Measurements from ENCODE around the gene TMCC1. TPM values are rescaled to one million over a fixed set of nuclear protein-coding genes. Genes with fewer than 3 reads are reported as not detected.

Gene TMCC1
- 100 to 1,000 TPM in 1 of 6 experiments, 10 to 100 TPM in 5; 21.7 to 124 (median 25.2) TPM for total RNA-seq
- long read RNA-seq, partial matches to known transcripts, result 0 of 3 reads
- long read RNA-seq, other reads (novel, unspliced or antisense), result 3 of 3 reads

DNA sequence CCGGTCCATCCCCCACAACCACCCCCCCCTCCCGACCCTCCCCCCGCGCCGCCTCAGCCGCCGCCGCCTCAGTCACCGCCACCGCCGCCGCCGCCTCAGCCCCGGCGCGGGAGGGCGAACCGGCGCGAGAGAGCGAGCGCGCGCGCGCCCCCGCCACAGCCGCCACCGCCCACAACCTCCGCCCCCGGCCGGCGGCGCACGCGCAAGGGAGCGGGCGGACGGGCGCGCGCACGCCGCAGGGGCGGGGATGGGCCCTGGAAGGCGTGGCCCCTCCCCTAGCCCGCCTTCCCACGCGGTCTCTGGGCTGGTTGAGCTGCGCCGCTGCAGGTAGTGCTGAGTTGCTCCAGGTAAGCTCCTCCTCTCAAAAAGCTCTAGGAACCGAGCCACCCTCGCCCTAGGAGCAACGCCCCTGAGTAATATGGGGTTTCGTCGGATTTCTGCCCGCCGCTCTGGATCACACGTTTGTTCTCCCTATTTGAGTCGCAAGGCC is at the start of gene TMCC1:
TSS of gene TMCC1 (minus strand) at position 131 of the 490 bp plus-strand sequence.
- H3K4me1 ChIP-seq, result peaks cover 0 to 18% (median 3%) of the 10 kb centered on the region in 4 donors
- TF ChIP-seq, protein P1, sequence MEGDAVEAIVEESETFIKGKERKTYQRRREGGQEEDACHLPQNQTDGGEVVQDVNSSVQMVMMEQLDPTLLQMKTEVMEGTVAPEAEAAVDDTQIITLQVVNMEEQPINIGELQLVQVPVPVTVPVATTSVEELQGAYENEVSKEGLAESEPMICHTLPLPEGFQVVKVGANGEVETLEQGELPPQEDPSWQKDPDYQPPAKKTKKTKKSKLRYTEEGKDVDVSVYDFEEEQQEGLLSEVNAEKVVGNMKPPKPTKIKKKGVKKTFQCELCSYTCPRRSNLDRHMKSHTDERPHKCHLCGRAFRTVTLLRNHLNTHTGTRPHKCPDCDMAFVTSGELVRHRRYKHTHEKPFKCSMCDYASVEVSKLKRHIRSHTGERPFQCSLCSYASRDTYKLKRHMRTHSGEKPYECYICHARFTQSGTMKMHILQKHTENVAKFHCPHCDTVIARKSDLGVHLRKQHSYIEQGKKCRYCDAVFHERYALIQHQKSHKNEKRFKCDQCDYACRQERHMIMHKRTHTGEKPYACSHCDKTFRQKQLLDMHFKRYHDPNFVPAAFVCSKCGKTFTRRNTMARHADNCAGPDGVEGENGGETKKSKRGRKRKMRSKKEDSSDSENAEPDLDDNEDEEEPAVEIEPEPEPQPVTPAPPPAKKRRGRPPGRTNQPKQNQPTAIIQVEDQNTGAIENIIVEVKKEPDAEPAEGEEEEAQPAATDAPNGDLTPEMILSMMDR (IDR thresholded peaks at IDR 0.05), result no peak
- no peak for TF ChIP-seq POLR2A (IDR thresholded peaks at IDR 0.05)
- no peaks in the 10 kb centered on the region for H3K36me3 ChIP-seq
- no peaks in the 10 kb centered on the region for H3K27me3 ChIP-seq
- WGBS (ENCODE audit: insufficient coverage, low coverage, low lambda C conversion rate, missing lambda C conversion rate), result 2% methylated on average over 9 of the region's 60 CpGs
- intact Hi-C loops (cut with DNase I), result no loop called here
- peak within 1 kb of the TSS; percentile 85 to 89 (median 88) for H3K4me3 ChIP-seq
- ATAC-seq, result peak; percentile 95 to 98 (median 96)
- peak; percentile 92 to 94 (median 93) for DNase-seq
- H3K27ac ChIP-seq, result peak within 1 kb of the TSS; percentile 81 to 93 (median 81)
- H3K9me3 ChIP-seq, result no peaks in the 10 kb centered on the region

GRCh38 chr3:129943020-129943419 is 49.5 kb upstream of the TMCC1 start:
- WGBS (ENCODE audit: insufficient coverage, low coverage, low lambda C conversion rate, missing lambda C conversion rate), result 82% methylated on average over 2 of the region's 3 CpGs
- H3K27ac ChIP-seq, result no peak overlapping the region
- H3K9me3 ChIP-seq, result no peaks in the 10 kb centered on the region
- H3K4me1 ChIP-seq, result no peaks in the 10 kb centered on the region
- ATAC-seq (no peak), DNase-seq (peak in 1 of 3 donors; percentile 6)
- no peaks in the 10 kb centered on the region for H3K36me3 ChIP-seq
- no peak overlapping the region for H3K4me3 ChIP-seq
- intact Hi-C loops (cut with DNase I), result no loop called here
- no peaks in the 10 kb centered on the region for H3K27me3 ChIP-seq
- TF ChIP-seq, protein P1 (IDR thresholded peaks at IDR 0.05), result no peak
- TF ChIP-seq POLR2A (IDR thresholded peaks at IDR 0.05), result no peak

DNA sequence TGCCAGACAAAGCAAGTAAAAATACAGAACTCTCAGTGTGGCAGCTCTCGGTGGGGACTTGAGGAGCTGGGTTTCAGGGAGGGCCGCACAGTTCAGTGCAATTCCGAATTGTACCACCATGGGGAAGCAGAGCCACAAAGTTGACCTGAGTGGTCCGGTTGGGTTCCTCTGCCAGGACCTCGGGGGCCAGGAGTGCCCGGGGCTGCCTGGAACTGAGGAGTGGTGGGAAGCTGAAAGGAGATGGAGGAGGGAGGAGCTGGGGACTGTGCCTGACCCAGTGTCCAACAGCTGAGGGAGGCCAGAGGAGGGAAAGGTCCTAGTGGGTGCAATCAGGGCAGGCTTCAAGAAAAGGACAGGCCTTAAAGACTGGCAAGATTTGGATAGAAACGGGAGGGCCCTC is 48.8 kb upstream of the TMCC1 start:
- no peaks in the 10 kb centered on the region for H3K36me3 ChIP-seq
- H3K27ac ChIP-seq, result no peak overlapping the region
- peak; percentile 49 to 53 (median 53) for DNase-seq
- ATAC-seq, result peak; percentile 77 to 92 (median 81)
- no peak overlapping the region for H3K4me3 ChIP-seq
- H3K9me3 ChIP-seq, result no peaks in the 10 kb centered on the region
- intact Hi-C loops (cut with DNase I), result no loop called here
- no peaks in the 10 kb centered on the region for H3K27me3 ChIP-seq
- 15% methylated on average over 6 of the region's 7 CpGs for WGBS (ENCODE audit: insufficient coverage, low coverage, low lambda C conversion rate, missing lambda C conversion rate)
- no peaks in the 10 kb centered on the region for H3K4me1 ChIP-seq
- TF ChIP-seq, protein P1 (IDR thresholded peaks at IDR 0.05), result peak; percentile 43 to 57 (median 54)
- TF ChIP-seq POLR2A (IDR thresholded peaks at IDR 0.05), result no peak

DNA sequence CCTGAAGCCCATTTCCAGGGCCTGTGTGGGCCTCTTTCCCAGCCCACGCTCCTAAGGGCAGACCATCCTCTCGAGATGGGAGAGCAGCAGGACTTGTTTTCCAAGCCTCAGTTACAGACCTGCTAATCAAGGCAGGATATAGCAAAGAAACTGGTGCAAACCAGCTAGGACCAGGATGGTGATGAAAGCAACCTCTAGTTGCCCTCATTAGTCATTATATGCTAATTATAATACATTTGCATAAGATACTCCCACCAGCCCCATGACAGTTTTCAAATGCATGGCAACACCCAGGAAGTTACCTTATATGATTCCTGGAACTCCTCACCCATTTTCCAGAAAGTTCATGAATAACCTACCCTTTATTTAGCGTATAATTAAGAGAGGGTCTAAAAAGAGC is 46.6 kb upstream of the TMCC1 start:
- ATAC-seq, result no peak
- no peak overlapping the region for H3K4me3 ChIP-seq
- H3K36me3 ChIP-seq, result no peaks in the 10 kb centered on the region
- no peak overlapping the region for H3K27ac ChIP-seq
- WGBS (ENCODE audit: insufficient coverage, low coverage, low lambda C conversion rate, missing lambda C conversion rate), result 92% methylated on average over 1 of the region's 3 CpGs
- H3K27me3 ChIP-seq, result no peaks in the 10 kb centered on the region
- no peaks in the 10 kb centered on the region for H3K9me3 ChIP-seq
- no peak for DNase-seq
- TF ChIP-seq, protein P1 (IDR thresholded peaks at IDR 0.05), result no peak
- no peak for TF ChIP-seq POLR2A (IDR thresholded peaks at IDR 0.05)
- no peaks in the 10 kb centered on the region for H3K4me1 ChIP-seq
- intact Hi-C loops (cut with DNase I), result no loop called here

Data from right lobe of liver (tissue), 6 donors.